Testis (tissue), 3 donors: ENCODE data around the gene KRT222. TPM values are rescaled to one million over a fixed set of nuclear protein-coding genes. Genes with fewer than 3 reads are reported as not detected.

Experiments
- DNase-seq: peaks from one replicate; pipeline ENCODE4 v3.0.0-alpha.2; 2019
- H3K27ac ChIP-seq, 2 donors: fragments of 200-600 bp; sonication (generic); one replicate each; pipeline ENCODE4 v1.5.1; 2019
- H3K27me3 ChIP-seq: fragments of 200-600 bp; sonication (generic); one replicate; pipeline ENCODE4 v1.5.1; 2019
- H3K36me3 ChIP-seq: fragments of 200-600 bp; sonication (generic); one replicate; pipeline ENCODE4 v1.5.1; 2017; ENCODE audit warnings: low read depth; ENCODE audit errors: missing control alignments
- H3K4me1 ChIP-seq: fragments of 200-600 bp; sonication (generic); one replicate; pipeline ENCODE4 v1.5.1; 2019
- H3K4me3 ChIP-seq, 2 donors: fragments of 200-600 bp; sonication (generic); one replicate each; pipeline ENCODE4 v1.5.1; 2017 to 2019
- H3K9me3 ChIP-seq: fragments of 200-600 bp; sonication (generic); one replicate; pipeline ENCODE4 v1.5.1; 2017
- CTCF ChIP-seq, 3 experiments: fragments of 450-650 bp in 2 of 3; fragments of 200-600 bp in 1 of 3; sonication (generic) in 1 of 3; IDR thresholded peaks; one replicate each; pipeline ENCODE4 v1.5.1; 2016 to 2019; ENCODE audit warnings: antibody characterized with exemption in 3 of 3, mild to moderate bottlenecking in 2 of 3, moderate library complexity in 1 of 3
- POLR2A ChIP-seq: fragments of 450-650 bp; IDR thresholded peaks from one replicate; pipeline ENCODE4 v1.6.1; 2017; ENCODE audit warnings: antibody characterized with exemption, mild to moderate bottlenecking, moderate library complexity
- WGBS, 2 donors: methylation state at CpG; one replicate each; pipeline ENCODE4 v1.1.5; 2018; 5-methylcytosine and 5-hydroxymethylcytosine counted together
- intact Hi-C: fragments of 100-400 bp; cut with DNase I; formaldehyde crosslinking; loops from one replicate; pipeline ENCODE4 v1.15.1; 2023; ENCODE audit warnings: low total_unique reads
- polyA plus RNA-seq: library from polyadenylated mRNA; stranded (reverse); fragments of 350-450 nt; fragmentation: Illumina TruSeq; extraction: RNeasy Lipid Tissue Mini Kit (QIAGEN cat#74804); gene quantifications from one replicate; pipeline ENCODE4 v1.2.3, GENCODE V29; 2014; ENCODE audit warnings: low read depth, low replicate concordance; ENCODE audit not compliant: insufficient read depth
- total RNA-seq, 2 donors: library from RNA; depleted of rRNA; stranded (reverse); fragments of >200 nt; gene quantifications; one replicate each; pipeline ENCODE4 v1.2.3, GENCODE V29; 2016

The KRT222 gene
- total and polyA plus RNA-seq, 3 donors from 2014 or later: 1.0 to 3.1 (median 1.2) TPM

GRCh38 chr17:40671282-40671681, 6.3 kb upstream of the KRT222 start:
- intact Hi-C loops: no loop called here

GRCh38 chr17:40666331-40666730, 1.4 kb upstream of the KRT222 start:
- no peak overlapping the region for H3K4me3 ChIP-seq
- no peaks in the 10 kb centered on the region for H3K9me3 ChIP-seq
- no peak for TF ChIP-seq POLR2A
- TF ChIP-seq CTCF (IDR thresholded peaks at IDR 0.05): no peak
- H3K4me1 ChIP-seq: no peaks in the 10 kb centered on the region
- no peaks in the 10 kb centered on the region for H3K27me3 ChIP-seq
- H3K27ac ChIP-seq: no peak overlapping the region
- H3K36me3 ChIP-seq: no peaks in the 10 kb centered on the region
- intact Hi-C loops: no loop called here
- DNase-seq: no peak

More at GRCh38 chr17:40671282-40671681, 6.3 kb upstream of the KRT222 start:
- DNase-seq: no peak
- 54 to 61% methylated on average over 4 of the region's 4 CpGs for WGBS, 2 donors
- H3K27me3 ChIP-seq: no peaks in the 10 kb centered on the region
- H3K9me3 ChIP-seq: no peaks in the 10 kb centered on the region
- no peak overlapping the region for H3K4me3 ChIP-seq
- H3K36me3 ChIP-seq: no peaks in the 10 kb centered on the region
- no peak overlapping the region for H3K27ac ChIP-seq
- H3K4me1 ChIP-seq: no peaks in the 10 kb centered on the region
- TF ChIP-seq CTCF (IDR thresholded peaks at IDR 0.05) (no peak), POLR2A (no peak)

- Histone ChIP-seq H3K9me3 (no peaks in the 10 kb centered on the region), H3K27ac (no peak overlapping the region), H3K4me3 (no peak overlapping the region), H3K27me3 (no peaks in the 10 kb centered on the region), H3K36me3 (no peaks in the 10 kb centered on the region), H3K4me1 (no peaks in the 10 kb centered on the region)
- intact Hi-C loops: no loop called here
- TF ChIP-seq POLR2A (no peak), CTCF (IDR thresholded peaks at IDR 0.05) (no peak)
- 91 to 92% methylated on average over 3 of the region's 3 CpGs for WGBS, 2 donors
- DNase-seq: no peak
Measured at GRCh38 chr17:40663252-40663651, 1.7 kb downstream of the KRT222 start.

DNA sequence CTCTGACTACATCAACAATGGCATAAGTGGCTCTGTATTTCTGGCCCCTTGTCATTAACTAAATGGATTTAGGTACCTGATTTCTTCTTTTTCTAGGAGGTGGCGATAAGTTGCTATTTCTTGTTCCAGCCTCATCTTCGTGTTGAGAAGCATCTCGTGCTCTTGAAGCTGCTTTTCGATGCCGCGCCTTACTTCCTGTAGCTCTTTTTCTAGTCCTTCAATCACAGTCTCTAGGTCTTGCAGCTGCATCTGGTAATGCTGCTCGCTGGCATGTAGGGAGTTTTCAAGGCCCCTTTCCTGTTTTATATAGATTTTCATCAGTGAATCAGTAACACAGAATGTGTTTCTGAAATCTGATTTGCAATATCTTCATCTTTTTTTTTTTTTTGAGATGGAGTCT, 5.1 kb downstream of the KRT222 start:
- no peak overlapping the region for H3K4me3 ChIP-seq
- no peaks in the 10 kb centered on the region for H3K36me3 ChIP-seq
- H3K4me1 ChIP-seq: no peaks in the 10 kb centered on the region
- WGBS, 2 donors: 83 to 87% methylated on average over 7 of the region's 7 CpGs
- no peaks in the 10 kb centered on the region for H3K27me3 ChIP-seq
- no peak for DNase-seq
- intact Hi-C loops: no loop called here
- no peaks in the 10 kb centered on the region for H3K9me3 ChIP-seq
- H3K27ac ChIP-seq: no peak overlapping the region
- TF ChIP-seq POLR2A (no peak), CTCF (IDR thresholded peaks at IDR 0.05) (no peak)

DNA sequence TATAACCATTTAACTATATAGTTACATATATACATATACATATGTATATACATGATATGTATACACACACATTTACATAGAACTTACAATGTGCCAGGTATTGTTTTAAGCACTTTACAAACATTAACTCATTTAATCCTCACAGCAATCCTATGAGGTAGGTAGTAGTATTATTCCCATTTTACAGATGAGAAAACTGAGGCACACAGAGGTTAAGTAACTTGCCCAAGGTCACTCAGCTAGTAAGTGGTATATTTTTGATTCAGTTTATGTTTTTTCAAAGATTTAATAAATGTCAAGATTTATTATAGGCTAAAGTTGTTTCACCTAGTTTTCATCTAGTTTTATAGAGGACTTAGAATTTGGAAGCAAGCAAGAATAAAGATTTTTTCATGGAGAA, 6.6 kb downstream of the KRT222 start:
- Histone ChIP-seq H3K27ac (no peak overlapping the region), H3K27me3 (no peaks in the 10 kb centered on the region), H3K4me1 (no peaks in the 10 kb centered on the region), H3K4me3 (no peak overlapping the region), H3K36me3 (no peaks in the 10 kb centered on the region), H3K9me3 (no peaks in the 10 kb centered on the region)
- DNase-seq: no peak
- no peak for TF ChIP-seq POLR2A
- TF ChIP-seq CTCF (IDR thresholded peaks at IDR 0.05): no peak
- intact Hi-C loops: no loop called here
